ENCODE results near the gene ESAM. TPM values are rescaled to one million over a fixed set of nuclear protein-coding genes. Genes with fewer than 3 reads are reported as not detected.

Gene ESAM
- total RNA-seq, 1 experiment from 2014 or later: 0.92 TPM

DNA sequence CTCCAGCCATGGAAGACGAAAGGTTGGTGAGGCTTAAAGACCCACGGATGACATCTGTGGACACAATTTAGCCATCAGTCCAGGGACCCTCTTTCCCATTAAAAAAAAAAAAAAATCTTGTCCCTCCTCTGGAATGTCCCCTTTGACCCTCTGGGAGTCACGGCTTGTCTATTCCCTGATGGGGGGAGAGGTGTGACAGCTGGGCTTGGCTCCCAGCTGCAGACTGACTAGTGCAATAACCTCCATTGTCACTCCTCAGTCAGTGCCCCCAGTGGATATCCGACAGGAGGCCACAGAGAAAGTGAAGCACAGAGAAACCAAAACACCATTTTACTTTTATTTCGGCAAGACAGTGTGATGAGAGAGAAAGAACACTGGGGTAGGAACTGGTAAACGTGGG lies 7.4 kb downstream of the ESAM start:
- H2BK12ac ChIP-seq (ENCODE audit: insufficient read length, low read depth, low read length): no peak overlapping the region
- H3K18ac ChIP-seq (ENCODE audit: insufficient read length, low read depth, low read length): no peak overlapping the region
- DNase-seq: no peak
- no peak overlapping the region for H2BK15ac ChIP-seq (ENCODE audit: low read depth, low read length)
- H2BK5ac ChIP-seq (ENCODE audit: insufficient read length, low read length): no peak overlapping the region
- no peak overlapping the region for H4K91ac ChIP-seq (ENCODE audit: insufficient read length, low read depth, low read length)
- Mint-ChIP-seq H3K36me3 (ENCODE audit: insufficient read depth in 1 of 3, low read depth in 3 of 3) (no peaks in the 10 kb centered on the region; a peak in 1 of 7 replicates), H3K9me3 (peaks cover 0 to 9% of the 10 kb centered on the region in 2 experiments; a peak in 3 of 5 replicates), H3K27me3 (ENCODE audit: low read depth) (peaks cover 66% of the 10 kb centered on the region), H3K27ac (no peak overlapping the region), H3K4me3 (no peak overlapping the region), H3K4me1 (peaks cover 17 to 51% of the 10 kb centered on the region in 2 experiments)
- H4K5ac ChIP-seq (ENCODE audit: insufficient read length, low read depth, low read length): no peak overlapping the region
- H3K27me3 ChIP-seq (ENCODE audit: insufficient read depth, low read length): peaks cover 90% of the 10 kb centered on the region
- H3K9ac ChIP-seq (ENCODE audit: extremely low read depth, insufficient read length, low read length): no peak overlapping the region
- no peak overlapping the region for H2AK5ac ChIP-seq (ENCODE audit: insufficient read length, low read length)
- no peaks in the 10 kb centered on the region for H3K79me1 ChIP-seq (ENCODE audit: insufficient read depth, low read depth, low read length, poor library complexity, severe bottlenecking)
- no peaks in the 10 kb centered on the region for H3K9me3 ChIP-seq (ENCODE audit: control insufficient read depth, low read depth, low read length)
- H2BK20ac ChIP-seq (ENCODE audit: low read depth, low read length, poor library complexity, severe bottlenecking): no peak overlapping the region
- no peak overlapping the region for H3K27ac ChIP-seq (ENCODE audit: insufficient read length, low read depth, low read length)
- H3K4me2 ChIP-seq (ENCODE audit: insufficient read depth, insufficient read length, low read length): no peak overlapping the region
- H3K4me1 ChIP-seq (ENCODE audit: insufficient read depth, low read length): peaks cover 3% of the 10 kb centered on the region; the same call in 1 of the 2 replicates
- no CpG with 5 or more reads among the region's 6 CpGs for WGBS (ENCODE audit: extremely low coverage, insufficient read length, low lambda C conversion rate)
- H3K23ac ChIP-seq (ENCODE audit: insufficient read length, low read depth, low read length): no peak overlapping the region
- no peak overlapping the region for H2AFZ ChIP-seq (ENCODE audit: low read length)
- H3K14ac ChIP-seq (ENCODE audit: insufficient read depth, low read length): no peak overlapping the region
- no peak overlapping the region for H3K4ac ChIP-seq (ENCODE audit: low read depth, low read length)
- no peaks in the 10 kb centered on the region for H3K79me2 ChIP-seq (ENCODE audit: insufficient read depth, low read length)
- no peak overlapping the region for H3T11ph ChIP-seq (ENCODE audit: low read length)
- TF ChIP-seq, protein P1, sequence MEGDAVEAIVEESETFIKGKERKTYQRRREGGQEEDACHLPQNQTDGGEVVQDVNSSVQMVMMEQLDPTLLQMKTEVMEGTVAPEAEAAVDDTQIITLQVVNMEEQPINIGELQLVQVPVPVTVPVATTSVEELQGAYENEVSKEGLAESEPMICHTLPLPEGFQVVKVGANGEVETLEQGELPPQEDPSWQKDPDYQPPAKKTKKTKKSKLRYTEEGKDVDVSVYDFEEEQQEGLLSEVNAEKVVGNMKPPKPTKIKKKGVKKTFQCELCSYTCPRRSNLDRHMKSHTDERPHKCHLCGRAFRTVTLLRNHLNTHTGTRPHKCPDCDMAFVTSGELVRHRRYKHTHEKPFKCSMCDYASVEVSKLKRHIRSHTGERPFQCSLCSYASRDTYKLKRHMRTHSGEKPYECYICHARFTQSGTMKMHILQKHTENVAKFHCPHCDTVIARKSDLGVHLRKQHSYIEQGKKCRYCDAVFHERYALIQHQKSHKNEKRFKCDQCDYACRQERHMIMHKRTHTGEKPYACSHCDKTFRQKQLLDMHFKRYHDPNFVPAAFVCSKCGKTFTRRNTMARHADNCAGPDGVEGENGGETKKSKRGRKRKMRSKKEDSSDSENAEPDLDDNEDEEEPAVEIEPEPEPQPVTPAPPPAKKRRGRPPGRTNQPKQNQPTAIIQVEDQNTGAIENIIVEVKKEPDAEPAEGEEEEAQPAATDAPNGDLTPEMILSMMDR (conservative IDR thresholded peaks at IDR 0.05): no peak
- no peak overlapping the region for H2BK120ac ChIP-seq (ENCODE audit: low read depth, low read length, poor library complexity, severe bottlenecking)
- H3K23me2 ChIP-seq (ENCODE audit: insufficient read length, low read depth, low read length, poor library complexity, severe bottlenecking): peaks cover 11% of the 10 kb centered on the region
- no peak overlapping the region for H3K56ac ChIP-seq (ENCODE audit: insufficient read length, low read depth, low read length)
- no peaks in the 10 kb centered on the region for H4K20me1 ChIP-seq (ENCODE audit: control insufficient read depth, insufficient read depth, insufficient read length)
- H4K8ac ChIP-seq (replicated peaks; ENCODE audit: insufficient read length, low read depth, low read length): no peak overlapping the region

Measured in H9 (cell line).